Neural cell (in vitro differentiated cells): ENCODE measurements around the gene MRGPRD. TPM values are rescaled to one million over a fixed set of nuclear protein-coding genes. Genes with fewer than 3 reads are reported as not detected.

Experiments
- H2AFZ ChIP-seq: fragments of 200-600, 300-800 bp; sonication (generic), shearing (Covaris generic); 2 replicates; pipeline ENCODE4 v1.6.0; 2014; ENCODE audit warnings: low read depth, mild to moderate bottlenecking, antibody characterized with exemption, low read length, moderate library complexity
- H3F3A ChIP-seq: fragments of 200-600 bp; shearing (Covaris generic); 2 replicates; pipeline ENCODE4 v1.6.1; 2016; ENCODE audit warnings: mild to moderate bottlenecking, moderate library complexity, mixed read lengths, antibody characterized with exemption, low read length; ENCODE audit not compliant: insufficient read depth, poor library complexity, severe bottlenecking
- H3K27ac ChIP-seq: fragments of 200-600, 300-800 bp; sonication (generic), shearing (Covaris generic); 2 replicates; pipeline ENCODE4 v1.5.1; 2014; ENCODE audit warnings: mild to moderate bottlenecking, low read length, moderate library complexity
- H3K27me3 ChIP-seq: fragments of 300-800, 200-600 bp; sonication (generic), shearing (Covaris generic); 2 replicates; pipeline ENCODE4 v1.6.0; 2014; ENCODE audit warnings: mild to moderate bottlenecking, low read depth, low read length, moderate library complexity; ENCODE audit not compliant: insufficient read depth
- H3K36me3 ChIP-seq: fragments of 300-800, 200-600 bp; sonication (generic), shearing (Covaris generic); 2 replicates; pipeline ENCODE4 v1.5.1; 2014; ENCODE audit warnings: mild to moderate bottlenecking, antibody characterized with exemption, low read length, moderate library complexity; ENCODE audit not compliant: insufficient read depth
- H3K4me2 ChIP-seq: fragments of 300-800, 200-600 bp; sonication (generic), shearing (Covaris generic); 2 replicates; pipeline ENCODE4 v1.6.0; 2014; ENCODE audit warnings: mild to moderate bottlenecking, low read length
- H3K4me3 ChIP-seq: fragments of 300-800, 200-600 bp; sonication (generic), shearing (Covaris generic); 2 replicates; pipeline ENCODE4 v1.5.1; 2014; ENCODE audit warnings: mild to moderate bottlenecking, low read length, moderate library complexity
- H3K79me2 ChIP-seq: fragments of 200-600 bp; shearing (Covaris generic); replicated peaks from 2 replicates; pipeline ENCODE4 v1.6.0; 2014; ENCODE audit warnings: mild to moderate bottlenecking, low read length, moderate library complexity; ENCODE audit not compliant: insufficient read depth
- H3K9ac ChIP-seq: fragments of 300-800, 200-600 bp; sonication (generic), shearing (Covaris generic); 2 replicates; pipeline ENCODE4 v1.6.1; 2016; ENCODE audit warnings: mild to moderate bottlenecking, low read length, mixed read lengths
- H3K9me2 ChIP-seq: fragments of 200-600 bp; shearing (Covaris generic); 2 replicates; pipeline ENCODE4 v1.6.1; 2016; ENCODE audit warnings: mild to moderate bottlenecking, low read length, mixed read lengths; ENCODE audit not compliant: insufficient read depth
- H3K9me3 ChIP-seq: fragments of 200-600, 300-800 bp; sonication (generic), shearing (Covaris generic); 2 replicates; pipeline ENCODE4 v1.6.1; 2016; ENCODE audit warnings: mild to moderate bottlenecking, mixed run types, low read length, moderate library complexity, mixed read lengths
- H4K20me1 ChIP-seq: fragments of 200-600 bp; shearing (Covaris generic); 2 replicates; pipeline ENCODE4 v1.6.1; 2016; ENCODE audit warnings: mild to moderate bottlenecking, mixed run types; ENCODE audit not compliant: insufficient read depth
- CTCF ChIP-seq: fragments of 450-650 bp; IDR thresholded peaks from 2 replicates; pipeline ENCODE4 v1.5.1; 2014; ENCODE audit warnings: antibody characterized with exemption, mild to moderate bottlenecking, moderate library complexity; ENCODE audit not compliant: poor library complexity, severe bottlenecking
- EP300 ChIP-seq: fragments of 450-650 bp; conservative IDR thresholded peaks from 2 replicates; pipeline ENCODE4 v1.6.1; 2014; ENCODE audit warnings: antibody characterized with exemption, mild to moderate bottlenecking, moderate library complexity; ENCODE audit not compliant: poor library complexity, severe bottlenecking
- EZH2 ChIP-seq: fragments of 200-600, 300-800 bp; shearing (Covaris generic), sonication (generic); IDR thresholded peaks from 2 replicates; pipeline ENCODE4 v1.6.1; 2014; ENCODE audit warnings: antibody characterized with exemption, low read length, borderline replicate concordance, mild to moderate bottlenecking; ENCODE audit not compliant: insufficient read depth, poor library complexity, severe bottlenecking
- MXI1 ChIP-seq: fragments of 450-650 bp; conservative IDR thresholded peaks from 2 replicates; pipeline ENCODE4 v1.6.1; 2014; ENCODE audit warnings: antibody characterized with exemption, mild to moderate bottlenecking; ENCODE audit not compliant: poor library complexity, severe bottlenecking
- POLR2AphosphoS5 ChIP-seq: IDR thresholded peaks from 2 replicates; pipeline ENCODE4 v1.6.1; 2012
- REST ChIP-seq: IDR thresholded peaks from 2 replicates; pipeline ENCODE4 v1.6.1; 2012; ENCODE audit warnings: borderline replicate concordance
- SMC3 ChIP-seq: fragments of 450-650 bp; conservative IDR thresholded peaks from 2 replicates; pipeline ENCODE4 v1.6.1; 2014; ENCODE audit warnings: antibody characterized with exemption, mild to moderate bottlenecking, moderate library complexity; ENCODE audit not compliant: poor library complexity
- TAF1 ChIP-seq: IDR thresholded peaks from 2 replicates; pipeline ENCODE4 v1.6.1; 2012; ENCODE audit warnings: low read depth
- polyA plus RNA-seq: library from polyadenylated mRNA; depleted of rRNA; stranded (reverse); fragments of >200 nt; gene quantifications from 2 replicates; pipeline ENCODE4 v1.2.3, GENCODE V29; 2014

Gene MRGPRD
- polyA plus RNA-seq, 1 donor from 2014 or later = not detected

- no peak overlapping the region for H3K4me2 ChIP-seq
- H3K9me3 ChIP-seq = no peaks in the 10 kb centered on the region
- no peaks in the 10 kb centered on the region for H3K79me2 ChIP-seq
- no peaks in the 10 kb centered on the region for H3K27me3 ChIP-seq
- no peak overlapping the region for H3K4me3 ChIP-seq
- H2AFZ ChIP-seq = no peak overlapping the region
- no peaks in the 10 kb centered on the region for H3F3A ChIP-seq
- H4K20me1 ChIP-seq = no peaks in the 10 kb centered on the region
- TF ChIP-seq SMC3 (no peak), TAF1 (no peak), MXI1 (no peak)
- no peak overlapping the region for H3K9ac ChIP-seq
- H3K9me2 ChIP-seq = no peaks in the 10 kb centered on the region
- H3K27ac ChIP-seq = no peak overlapping the region
- no peaks in the 10 kb centered on the region for H3K36me3 ChIP-seq
Observed at GRCh38 chr11:68939583-68940555, 40.9 kb downstream of the MRGPRD start.

GRCh38 chr11:68938816-68939582 lies 41.8 kb downstream of the MRGPRD start:
- no peaks in the 10 kb centered on the region for H3K36me3 ChIP-seq
- H2AFZ ChIP-seq = no peak overlapping the region
- no peaks in the 10 kb centered on the region for H3K9me2 ChIP-seq
- H4K20me1 ChIP-seq = no peaks in the 10 kb centered on the region
- H3K4me3 ChIP-seq = no peak overlapping the region
- no peaks in the 10 kb centered on the region for H3K9me3 ChIP-seq
- no peak overlapping the region for H3K4me2 ChIP-seq
- no peak overlapping the region for H3K27ac ChIP-seq
- no peaks in the 10 kb centered on the region for H3F3A ChIP-seq
- no peak overlapping the region for H3K9ac ChIP-seq
- TF ChIP-seq REST (no peak), EZH2 (no peak), EP300 (no peak), POLR2AphosphoS5 (no peak), MXI1 (no peak), CTCF (no peak), SMC3 (no peak)
- no peaks in the 10 kb centered on the region for H3K79me2 ChIP-seq
- H3K27me3 ChIP-seq = no peaks in the 10 kb centered on the region
